HG03064 (cell line): ENCODE data around the gene YY1.
"Not testable (repeated sequence)": the region's sequence is repeated elsewhere in the genome, so short reads cannot be mapped to it uniquely, and the experiment has no call there.

Experiments used
- ATAC-seq: cut with Tn5 transposase; IDR thresholded peaks from one replicate; pipeline ENCODE4 v1.9.1; 2021; ENCODE audit warnings: low read depth; ENCODE audit not compliant: unreplicated experiment

Gene YY1

GRCh38 chr14:100282766-100283419 is 43.9 kb downstream of the YY1 start:
- no peak for ATAC-seq

- not testable (repeated sequence) for ATAC-seq
These were observed 44.5 kb downstream of the YY1 start for GRCh38 chr14:100283436-100283835.

- ATAC-seq: no peak
These were observed 45.3 kb downstream of the YY1 start for GRCh38 chr14:100283984-100284881.

- peak; percentile 70 for ATAC-seq
These were observed 46.3 kb downstream of the YY1 start for GRCh38 chr14:100285021-100285912.

- no peak for ATAC-seq
These were observed 47.0 kb downstream of the YY1 start for GRCh38 chr14:100285913-100286400.

GRCh38 chr14:100286484-100287191 is 47.7 kb downstream of the YY1 start:
- no peak for ATAC-seq

GRCh38 chr14:100287202-100287997 is 48.5 kb downstream of the YY1 start:
- ATAC-seq: no peak

GRCh38 chr14:100287998-100288295 is 49.0 kb downstream of the YY1 start:
- ATAC-seq: not testable (repeated sequence)

- ATAC-seq: no peak
These were observed 49.6 kb downstream of the YY1 start for GRCh38 chr14:100288382-100289185.

- no peak for ATAC-seq
These were observed 51.1 kb downstream of the YY1 start for GRCh38 chr14:100289916-100290606.

GRCh38 chr14:100290607-100291304 is 51.8 kb downstream of the YY1 start:
- no peak for ATAC-seq

GRCh38 chr14:100291305-100292075 is 52.5 kb downstream of the YY1 start:
- ATAC-seq: no peak

- ATAC-seq: no peak
These were observed 53.4 kb downstream of the YY1 start for GRCh38 chr14:100292301-100292775.

- no peak for ATAC-seq
These were observed 54.0 kb downstream of the YY1 start for GRCh38 chr14:100292776-100293461.

GRCh38 chr14:100293497-100294212 is 54.7 kb downstream of the YY1 start:
- ATAC-seq: no peak
